Ishikawa (cell line): ENCODE measurements around the gene ZFYVE21.

Source experiments
- CEBPB ChIP-seq: IDR thresholded peaks from 2 replicates; pipeline ENCODE4 v1.6.1; 2012
- CREB1 ChIP-seq: IDR thresholded peaks from 2 replicates; pipeline ENCODE4 v1.6.1; 2012; ENCODE audit warnings: low read depth
- EGR1 ChIP-seq: IDR thresholded peaks from 2 replicates; pipeline ENCODE4 v1.6.1; 2012
- EP300 ChIP-seq: IDR thresholded peaks from 2 replicates; pipeline ENCODE4 v1.6.1; 2012; ENCODE audit warnings: borderline replicate concordance
- RAD21 ChIP-seq: IDR thresholded peaks from 2 replicates; pipeline ENCODE4 v1.6.1; 2012; ENCODE audit warnings: low read depth
- TAF1 ChIP-seq: IDR thresholded peaks from 2 replicates; pipeline ENCODE4 v1.6.1; 2012; ENCODE audit warnings: low read depth, mild to moderate bottlenecking
- TCF12 ChIP-seq: IDR thresholded peaks from 2 replicates; pipeline ENCODE4 v1.6.1; 2012; ENCODE audit warnings: low read depth
- TF ChIP-seq, protein P1 (sequence below): IDR thresholded peaks from 2 replicates; pipeline ENCODE4 v1.6.1; 2012
- TF ChIP-seq, protein P2 (sequence below): IDR thresholded peaks from 2 replicates; pipeline ENCODE4 v1.6.1; 2012; ENCODE audit warnings: low read depth, mild to moderate bottlenecking

DNA sequence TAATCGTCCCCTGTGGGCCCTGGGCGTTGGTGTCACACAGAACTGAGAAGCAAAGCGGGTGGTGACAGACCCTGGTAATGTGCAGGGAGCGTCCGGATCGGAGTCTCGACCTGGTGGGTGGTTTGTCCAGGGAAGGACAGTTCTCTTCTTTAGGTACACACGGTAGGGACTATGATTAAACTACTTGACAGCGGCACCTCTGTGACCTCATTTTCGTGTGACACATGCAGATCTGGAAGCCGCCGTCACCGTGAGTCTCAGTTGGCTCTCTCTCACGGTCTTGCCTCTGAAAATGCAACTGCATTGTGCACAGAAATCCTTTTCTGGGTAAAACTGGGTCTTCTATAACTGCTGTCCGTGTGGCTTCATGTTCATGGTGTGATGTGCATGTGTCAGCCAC lies 32.5 kb upstream of the ZFYVE21 start:
- TF ChIP-seq EP300 (no peak), TCF12 (no peak), TAF1 (no peak), CREB1 (no peak), EGR1 (no peak), RAD21 (no peak), CEBPB (no peak)
- TF ChIP-seq, protein P1, sequence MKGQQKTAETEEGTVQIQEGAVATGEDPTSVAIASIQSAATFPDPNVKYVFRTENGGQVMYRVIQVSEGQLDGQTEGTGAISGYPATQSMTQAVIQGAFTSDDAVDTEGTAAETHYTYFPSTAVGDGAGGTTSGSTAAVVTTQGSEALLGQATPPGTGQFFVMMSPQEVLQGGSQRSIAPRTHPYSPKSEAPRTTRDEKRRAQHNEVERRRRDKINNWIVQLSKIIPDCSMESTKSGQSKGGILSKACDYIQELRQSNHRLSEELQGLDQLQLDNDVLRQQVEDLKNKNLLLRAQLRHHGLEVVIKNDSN: no peak
- TF ChIP-seq, protein P2, sequence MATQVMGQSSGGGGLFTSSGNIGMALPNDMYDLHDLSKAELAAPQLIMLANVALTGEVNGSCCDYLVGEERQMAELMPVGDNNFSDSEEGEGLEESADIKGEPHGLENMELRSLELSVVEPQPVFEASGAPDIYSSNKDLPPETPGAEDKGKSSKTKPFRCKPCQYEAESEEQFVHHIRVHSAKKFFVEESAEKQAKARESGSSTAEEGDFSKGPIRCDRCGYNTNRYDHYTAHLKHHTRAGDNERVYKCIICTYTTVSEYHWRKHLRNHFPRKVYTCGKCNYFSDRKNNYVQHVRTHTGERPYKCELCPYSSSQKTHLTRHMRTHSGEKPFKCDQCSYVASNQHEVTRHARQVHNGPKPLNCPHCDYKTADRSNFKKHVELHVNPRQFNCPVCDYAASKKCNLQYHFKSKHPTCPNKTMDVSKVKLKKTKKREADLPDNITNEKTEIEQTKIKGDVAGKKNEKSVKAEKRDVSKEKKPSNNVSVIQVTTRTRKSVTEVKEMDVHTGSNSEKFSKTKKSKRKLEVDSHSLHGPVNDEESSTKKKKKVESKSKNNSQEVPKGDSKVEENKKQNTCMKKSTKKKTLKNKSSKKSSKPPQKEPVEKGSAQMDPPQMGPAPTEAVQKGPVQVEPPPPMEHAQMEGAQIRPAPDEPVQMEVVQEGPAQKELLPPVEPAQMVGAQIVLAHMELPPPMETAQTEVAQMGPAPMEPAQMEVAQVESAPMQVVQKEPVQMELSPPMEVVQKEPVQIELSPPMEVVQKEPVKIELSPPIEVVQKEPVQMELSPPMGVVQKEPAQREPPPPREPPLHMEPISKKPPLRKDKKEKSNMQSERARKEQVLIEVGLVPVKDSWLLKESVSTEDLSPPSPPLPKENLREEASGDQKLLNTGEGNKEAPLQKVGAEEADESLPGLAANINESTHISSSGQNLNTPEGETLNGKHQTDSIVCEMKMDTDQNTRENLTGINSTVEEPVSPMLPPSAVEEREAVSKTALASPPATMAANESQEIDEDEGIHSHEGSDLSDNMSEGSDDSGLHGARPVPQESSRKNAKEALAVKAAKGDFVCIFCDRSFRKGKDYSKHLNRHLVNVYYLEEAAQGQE: no peak
